ENCODE results near the gene RFC1.
A peak's percentile ranks its signal among the peaks of the same experiment; 100 is the strongest.
"Not testable (repeated sequence)": the region's sequence is repeated elsewhere in the genome, so short reads cannot be mapped to it uniquely, and the experiment has no call there.

Gene RFC1

GRCh38 chr4:39365830-39366771, at the start of gene RFC1:
RFC1 (minus strand) TSS chr4:39366362; CDS start chr4:39366241, 121 bp downstream.
- DNase-seq: peak; percentile 88

GRCh38 chr4:39415678-39416283, 49.6 kb upstream of the RFC1 start:
- no peak for DNase-seq

- not testable (repeated sequence) for DNase-seq
These were observed 45.4 kb upstream of the RFC1 start for GRCh38 chr4:39411561-39411960.

- DNase-seq: no peak
These were observed 44.3 kb upstream of the RFC1 start for GRCh38 chr4:39410415-39410814.

- DNase-seq: no peak
These were observed 41.4 kb upstream of the RFC1 start for GRCh38 chr4:39407584-39407885.

- DNase-seq: no peak
These were observed 40.8 kb upstream of the RFC1 start, which contains the start of gene KLB for GRCh38 chr4:39406763-39407583. KLB (plus strand) TSS chr4:39406930; CDS start chr4:39406950, 20 bp downstream.

GRCh38 chr4:39401640-39402039, 35.5 kb upstream of the RFC1 start:
- not testable (repeated sequence) for DNase-seq

GRCh38 chr4:39394706-39395105, 28.5 kb upstream of the RFC1 start:
- no peak for DNase-seq

- no peak for DNase-seq
These were observed 24.4 kb upstream of the RFC1 start for GRCh38 chr4:39390603-39391002.

- no peak for DNase-seq
These were observed 18.4 kb upstream of the RFC1 start for GRCh38 chr4:39384563-39384962.

GRCh38 chr4:39383690-39384089, 17.5 kb upstream of the RFC1 start:
- DNase-seq: no peak

- no peak for DNase-seq
These were observed 9.3 kb upstream of the RFC1 start for GRCh38 chr4:39375478-39375877.

- not testable (repeated sequence) for DNase-seq
These were observed 5.0 kb upstream of the RFC1 start for GRCh38 chr4:39371209-39371608.

- DNase-seq: no peak
These were observed 3.1 kb upstream of the RFC1 start for GRCh38 chr4:39369301-39369700.

- no peak for DNase-seq
These were observed 1.0 kb upstream of the RFC1 start for GRCh38 chr4:39367166-39367565.

GRCh38 chr4:39365360-39365759, 802 bp downstream of the RFC1 start:
- DNase-seq: no peak

- DNase-seq: no peak
These were observed 2.3 kb downstream of the RFC1 start for GRCh38 chr4:39363773-39364393.

GRCh38 chr4:39362827-39363226, 3.3 kb downstream of the RFC1 start:
- DNase-seq: no peak

GRCh38 chr4:39360611-39361010, 5.6 kb downstream of the RFC1 start:
- DNase-seq: not testable (repeated sequence)

- DNase-seq: no peak
These were observed 9.2 kb downstream of the RFC1 start for GRCh38 chr4:39357002-39357401.

GRCh38 chr4:39354254-39354552, 12.0 kb downstream of the RFC1 start:
- DNase-seq: no peak

- DNase-seq: no peak
These were observed 12.5 kb downstream of the RFC1 start for GRCh38 chr4:39353478-39354253.

GRCh38 chr4:39353149-39353477, 13.0 kb downstream of the RFC1 start:
- not testable (repeated sequence) for DNase-seq
